GM21360 (cell line): Measurements from ENCODE around the gene SLC18A2.
"Not testable (repeated sequence)": the region's sequence is repeated elsewhere in the genome, so short reads cannot be mapped to it uniquely, and the experiment has no call there.

Experiments used
- ATAC-seq: cut with Tn5 transposase; IDR thresholded peaks from one replicate; pipeline ENCODE4 v1.9.1; 2021; ENCODE audit warnings: mild to moderate bottlenecking, moderate library complexity; ENCODE audit not compliant: unreplicated experiment

SLC18A2 gene

DNA sequence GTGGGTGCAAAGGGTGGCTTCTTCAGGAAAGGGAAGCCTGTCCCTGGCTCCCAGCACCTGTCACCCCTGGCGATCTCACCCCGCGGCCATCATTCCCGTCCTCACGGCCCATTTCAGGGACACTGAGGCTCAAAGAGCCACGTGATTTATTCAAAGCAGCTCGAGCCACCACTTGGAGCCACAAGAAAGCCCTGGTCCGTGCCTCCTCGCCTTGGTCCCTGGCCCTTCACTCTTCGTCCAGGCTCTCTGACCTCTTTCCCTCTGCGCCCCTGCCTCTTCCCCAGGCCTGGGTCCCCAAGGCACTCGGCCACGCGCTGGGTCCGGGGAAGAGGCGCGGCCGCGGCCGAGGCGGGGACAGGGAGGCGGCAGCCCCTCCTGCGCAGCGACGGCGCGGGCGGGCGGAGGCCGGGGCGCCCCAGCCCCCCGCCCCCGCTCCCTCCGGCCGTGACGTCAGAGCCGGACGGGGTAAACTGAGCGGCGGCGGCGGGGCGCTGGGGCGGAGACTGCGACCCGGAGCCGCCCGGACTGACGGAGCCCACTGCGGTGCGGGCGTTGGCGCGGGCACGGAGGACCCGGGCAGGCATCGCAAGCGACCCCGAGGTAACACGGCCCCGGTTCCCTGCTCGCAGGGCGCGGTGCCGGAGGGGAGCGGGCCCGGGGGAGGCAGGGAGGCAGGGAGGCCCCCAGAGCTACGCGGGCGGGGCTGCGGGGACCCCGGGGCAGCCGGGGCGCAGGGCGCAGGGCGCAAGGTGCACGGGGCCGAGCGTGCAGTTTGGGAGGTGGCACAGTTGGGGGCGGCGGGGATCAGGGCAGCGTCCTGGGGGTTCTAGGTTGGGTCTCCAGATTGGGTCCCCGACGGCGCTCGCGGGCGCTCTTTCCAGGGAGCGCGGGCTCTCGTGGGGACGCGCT lies at the start of gene SLC18A2:
SLC18A2 (plus strand) TSS at position 494 of the 909 bp plus-strand sequence. CDS start 580 bp downstream, outside the sequence.
- ATAC-seq = no peak

DNA sequence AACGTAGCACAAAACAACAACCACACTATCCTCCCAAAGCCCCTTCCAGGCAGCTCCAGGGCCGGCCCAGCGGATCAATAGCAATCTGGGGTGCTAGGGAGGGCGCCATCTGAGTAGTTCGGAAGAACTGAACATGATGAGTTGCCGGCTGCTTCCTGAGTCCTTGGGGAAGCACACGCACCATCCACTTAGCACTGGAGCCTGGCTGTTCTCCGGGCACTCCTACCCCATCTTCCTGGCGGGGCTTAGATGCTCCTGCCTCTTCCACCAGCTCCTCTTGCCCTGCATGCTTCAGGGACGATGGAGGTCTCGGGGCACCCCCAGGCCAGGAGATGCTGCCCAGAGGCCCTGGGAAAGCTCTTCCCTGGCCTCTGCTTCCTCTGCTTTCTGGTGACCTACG lies 43.7 kb upstream of the SLC18A2 start, which contains the start of gene KCNK18:
KCNK18 (plus strand) TSS at position 301 of the 400 bp plus-strand sequence; CDS start at position 301, 0 bp downstream.
- no peak for ATAC-seq

DNA sequence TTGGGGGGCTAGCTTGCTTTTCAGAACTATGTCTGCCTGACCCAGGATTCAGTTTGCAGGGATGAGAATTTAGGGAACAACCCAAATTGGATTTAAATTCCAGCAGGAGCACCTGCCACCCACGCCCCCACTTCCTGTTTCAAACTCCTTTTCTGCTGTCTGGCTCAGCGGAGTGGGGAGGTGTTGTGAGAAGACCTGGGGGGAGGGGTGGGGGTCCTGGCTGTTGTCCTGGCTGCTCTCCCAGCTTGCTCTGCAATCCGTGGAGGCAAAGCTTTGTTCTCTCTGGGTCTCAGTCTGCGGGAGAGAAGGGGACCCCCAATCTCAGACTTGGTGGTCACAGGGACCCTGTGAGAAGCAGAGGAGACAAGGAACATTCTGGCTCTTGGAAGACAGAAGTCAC lies 42.8 kb upstream of the SLC18A2 start:
- no peak for ATAC-seq

DNA sequence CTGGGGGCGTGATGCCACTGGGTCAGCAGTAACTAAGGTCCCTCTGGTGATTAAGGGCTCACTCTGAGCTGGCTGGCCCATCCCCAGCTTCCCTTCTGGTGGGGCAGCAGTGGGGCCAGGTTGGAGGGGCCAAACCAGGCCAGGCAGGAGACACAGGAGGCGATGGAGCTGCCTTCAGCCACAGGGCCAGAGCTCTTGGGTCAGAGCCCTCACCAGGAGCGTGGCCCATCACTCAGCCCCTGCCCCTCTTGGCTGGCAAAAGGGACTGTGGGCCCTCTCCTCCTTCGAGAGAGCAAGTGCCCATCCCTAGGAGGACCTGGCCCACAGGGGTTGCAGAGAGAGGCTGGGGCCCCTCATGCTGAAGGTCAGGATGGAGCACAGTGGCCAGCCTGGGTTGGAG lies 39.1 kb upstream of the SLC18A2 start:
- ATAC-seq = no peak

DNA sequence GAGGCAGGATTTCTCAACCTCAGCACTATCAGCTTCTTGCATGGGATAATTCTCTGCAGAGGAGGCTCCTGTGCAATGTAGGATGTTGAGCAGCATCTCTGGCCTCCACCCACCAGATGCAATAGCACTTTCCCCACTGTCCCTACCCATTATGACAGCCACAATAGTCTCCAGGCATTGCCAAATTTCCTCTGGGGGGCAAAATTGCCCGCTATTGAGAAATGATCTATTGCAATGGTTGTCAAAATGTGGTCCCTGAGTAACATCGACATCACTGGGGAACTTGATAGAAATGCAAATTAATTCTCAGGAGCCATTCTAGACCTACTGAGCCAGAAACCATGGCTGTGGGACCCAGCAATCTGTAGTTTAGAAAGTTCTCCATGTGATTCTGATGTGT lies 36.6 kb upstream of the SLC18A2 start:
- no peak for ATAC-seq

DNA sequence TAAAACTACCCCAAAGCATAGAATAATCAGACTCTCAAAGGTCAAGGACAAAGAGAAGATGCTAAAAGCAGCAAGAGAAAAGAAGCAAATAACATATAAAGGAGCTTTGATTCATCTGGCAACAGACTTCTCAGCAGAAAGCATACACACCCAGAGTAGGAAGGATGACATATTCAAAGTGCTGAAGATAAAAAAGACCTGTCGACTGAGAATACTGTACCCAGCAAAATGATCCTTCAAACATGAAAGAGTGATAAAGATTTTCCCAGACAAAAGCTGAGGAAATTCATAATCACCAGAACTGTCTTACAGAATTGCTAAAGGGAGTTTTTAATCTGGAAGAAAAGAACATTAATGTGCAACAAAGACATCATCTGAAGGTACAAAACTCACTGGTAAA lies 28.7 kb upstream of the SLC18A2 start:
- ATAC-seq = no peak

DNA sequence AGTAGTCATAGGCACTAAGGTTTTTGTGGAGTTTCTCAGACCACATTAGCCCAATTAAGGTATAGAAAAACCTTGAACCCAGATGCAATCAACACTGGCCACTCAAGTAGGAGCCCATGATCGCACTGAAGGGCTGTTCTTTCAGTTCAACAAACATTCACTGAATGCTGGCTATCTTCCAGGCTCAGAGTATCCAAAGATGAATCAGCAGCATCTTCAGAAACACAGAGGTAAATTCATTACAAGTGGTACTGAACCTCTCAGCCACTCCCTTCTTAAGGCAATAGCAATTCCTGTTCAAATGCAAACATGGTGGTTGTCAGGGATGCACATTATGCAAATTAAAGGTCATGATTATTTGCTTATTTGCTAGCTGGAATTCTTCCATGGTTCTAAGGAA lies 26.5 kb upstream of the SLC18A2 start:
- ATAC-seq = no peak

DNA sequence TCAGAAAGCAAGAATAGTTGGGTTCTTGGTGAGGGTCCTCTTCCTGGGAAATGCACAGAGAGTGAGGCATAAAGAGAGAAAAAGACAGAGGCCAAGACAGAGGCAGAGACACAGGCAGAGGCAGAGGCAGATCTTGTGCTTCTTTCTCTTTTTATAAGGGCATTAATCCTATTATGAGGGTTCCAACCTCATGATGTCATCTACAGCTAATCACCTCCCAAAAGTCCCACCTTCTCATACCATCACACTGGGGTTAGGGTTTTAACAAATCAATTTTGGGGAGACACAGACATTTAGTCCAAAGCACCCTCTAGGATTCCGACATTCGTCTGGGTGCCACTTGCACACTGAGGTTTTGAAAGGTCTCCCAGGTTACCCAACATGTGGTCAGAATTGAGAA lies 25.8 kb upstream of the SLC18A2 start:
- no peak for ATAC-seq

DNA sequence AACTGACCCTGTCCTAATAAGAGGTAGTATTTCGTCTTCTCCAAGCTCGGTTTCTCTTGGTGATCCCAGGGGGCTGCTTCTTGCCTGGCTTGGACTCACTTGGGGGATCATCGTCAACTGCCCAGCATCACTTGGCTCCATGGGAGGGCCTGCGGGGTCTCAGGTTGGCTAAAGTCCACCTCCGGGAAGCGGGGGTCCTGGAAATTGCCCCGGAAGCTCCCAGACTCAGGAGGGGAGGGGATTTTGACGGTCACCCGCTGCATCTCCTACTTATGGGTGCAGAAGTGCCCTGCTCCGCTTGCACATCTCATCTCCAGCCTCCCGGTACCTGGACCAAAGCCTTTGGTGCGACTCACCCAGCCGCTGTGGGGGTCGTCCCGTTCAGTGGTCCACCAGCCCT lies 24.9 kb upstream of the SLC18A2 start:
- ATAC-seq = no peak

DNA sequence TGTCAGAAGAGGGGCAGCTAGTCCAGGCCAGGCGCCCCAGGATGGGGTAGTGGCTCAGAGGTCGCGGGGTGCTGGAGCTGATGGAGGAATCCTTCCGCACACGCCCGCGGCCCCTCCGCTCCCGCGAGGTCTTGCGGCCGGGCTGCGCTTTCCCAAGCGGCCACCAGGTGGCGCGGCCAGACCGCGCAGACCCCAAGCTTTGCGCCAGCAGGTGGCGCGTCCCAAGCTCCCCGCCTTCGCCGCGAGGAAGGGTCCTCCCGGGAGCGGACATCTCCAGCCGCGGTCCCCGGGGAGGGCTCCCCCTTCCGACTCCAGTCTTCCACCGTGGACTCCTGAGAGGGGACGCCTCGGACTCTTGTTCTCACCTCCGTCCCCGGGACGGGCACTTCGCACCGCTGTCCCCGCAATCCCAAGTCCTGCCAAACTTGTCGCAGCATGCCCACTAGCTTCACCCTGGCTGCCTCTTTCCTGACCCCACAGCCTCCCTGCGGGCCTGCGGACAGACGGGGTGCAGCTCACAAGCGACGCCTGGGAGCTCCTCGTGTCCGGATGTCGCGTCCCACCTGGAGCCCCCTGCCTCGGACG lies 24.2 kb upstream of the SLC18A2 start:
- peak; percentile 91 for ATAC-seq

DNA sequence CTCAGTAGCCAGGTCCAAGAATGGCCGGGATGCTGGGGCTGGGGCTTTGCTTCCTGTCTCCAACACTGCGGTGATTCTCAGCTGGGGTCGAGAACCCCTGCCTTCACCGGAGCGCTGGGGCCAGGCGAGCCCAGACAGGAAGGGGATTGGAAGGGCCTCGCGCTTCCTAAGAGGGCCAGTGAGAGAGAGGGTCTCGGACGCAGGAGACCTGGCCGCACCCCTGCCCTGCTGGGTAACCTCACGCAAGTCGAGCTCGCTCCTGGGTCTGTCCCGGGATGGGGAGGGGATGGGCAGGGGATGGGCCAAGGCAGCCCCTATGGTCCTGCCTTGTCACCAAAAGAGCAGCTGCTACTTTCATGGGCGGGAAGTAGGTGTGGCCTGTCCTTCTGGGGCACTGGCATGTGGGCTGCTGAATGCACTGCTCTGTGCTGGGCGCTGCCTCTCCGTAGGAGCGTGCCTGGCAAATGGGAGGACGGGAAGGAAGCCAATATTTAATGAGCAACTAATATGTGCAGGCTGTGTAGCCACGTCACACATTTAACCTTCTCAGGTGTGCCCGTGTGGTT lies 23.6 kb upstream of the SLC18A2 start:
- ATAC-seq = peak; percentile 39

DNA sequence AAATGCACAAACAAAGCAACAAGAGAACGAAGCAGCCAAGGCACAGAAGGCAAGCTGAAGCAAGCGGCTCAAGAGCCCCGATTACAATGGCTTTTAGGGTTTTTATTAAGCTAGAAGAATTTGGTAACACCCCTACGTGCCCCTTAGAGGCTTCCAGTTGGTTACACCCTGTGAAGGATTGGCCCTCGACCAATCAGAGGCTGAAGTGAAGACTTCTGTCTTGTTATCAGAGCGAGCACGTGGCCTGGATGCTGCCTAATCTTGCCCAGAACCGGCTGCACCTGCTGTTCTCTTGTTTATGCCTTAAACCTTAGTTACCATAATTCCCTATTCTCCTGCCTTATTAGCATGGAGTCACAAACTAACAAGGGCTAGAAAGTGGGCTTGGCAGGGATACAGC lies 22.3 kb upstream of the SLC18A2 start:
- ATAC-seq = no peak

DNA sequence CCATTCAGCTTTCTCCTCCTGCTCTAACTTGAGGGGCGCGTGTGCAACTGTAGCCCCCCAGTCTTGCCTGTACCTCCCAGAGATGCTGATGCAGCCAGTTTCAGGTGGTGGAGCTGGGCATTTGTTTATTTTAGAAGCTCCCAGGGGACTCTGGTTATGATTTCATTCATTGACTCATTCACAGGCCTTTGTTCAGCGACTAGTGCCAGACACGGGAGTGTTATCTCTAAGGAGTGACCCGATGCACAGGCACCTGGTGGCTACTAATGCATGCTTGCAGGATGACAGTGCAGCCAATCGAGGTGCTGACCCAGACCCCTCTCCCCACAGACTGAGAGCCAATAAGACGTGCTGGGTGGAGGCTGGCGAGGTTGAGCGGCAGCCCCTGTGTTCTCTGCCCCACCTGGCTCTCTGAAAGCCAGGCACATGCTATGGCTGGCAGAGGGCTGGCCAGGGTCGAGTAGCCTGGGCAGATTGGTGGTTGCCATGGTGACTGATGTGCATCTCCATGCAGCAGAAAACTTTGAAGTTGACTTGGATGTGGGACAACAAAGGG lies 19.7 kb upstream of the SLC18A2 start:
- no peak for ATAC-seq

DNA sequence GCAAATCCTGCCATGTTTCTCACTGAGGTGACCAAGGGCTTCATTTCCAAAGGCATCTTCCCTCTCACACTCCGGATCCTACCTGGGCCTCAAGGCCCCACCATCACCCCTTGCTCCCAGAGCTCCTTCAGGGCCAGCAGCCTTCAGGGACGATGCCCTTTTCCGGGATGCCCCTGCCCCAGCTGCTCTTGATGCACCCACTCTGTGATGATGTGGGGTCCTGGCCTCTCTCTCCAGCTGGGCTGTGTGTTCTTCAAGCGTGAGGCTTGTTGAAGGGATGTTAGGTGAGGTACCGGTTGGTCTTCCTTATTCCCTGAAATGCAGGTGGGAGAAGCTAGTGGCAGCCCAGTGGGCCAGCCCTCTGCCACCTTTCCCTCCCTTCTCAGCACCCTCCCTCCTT lies 18.4 kb upstream of the SLC18A2 start:
- no peak for ATAC-seq

DNA sequence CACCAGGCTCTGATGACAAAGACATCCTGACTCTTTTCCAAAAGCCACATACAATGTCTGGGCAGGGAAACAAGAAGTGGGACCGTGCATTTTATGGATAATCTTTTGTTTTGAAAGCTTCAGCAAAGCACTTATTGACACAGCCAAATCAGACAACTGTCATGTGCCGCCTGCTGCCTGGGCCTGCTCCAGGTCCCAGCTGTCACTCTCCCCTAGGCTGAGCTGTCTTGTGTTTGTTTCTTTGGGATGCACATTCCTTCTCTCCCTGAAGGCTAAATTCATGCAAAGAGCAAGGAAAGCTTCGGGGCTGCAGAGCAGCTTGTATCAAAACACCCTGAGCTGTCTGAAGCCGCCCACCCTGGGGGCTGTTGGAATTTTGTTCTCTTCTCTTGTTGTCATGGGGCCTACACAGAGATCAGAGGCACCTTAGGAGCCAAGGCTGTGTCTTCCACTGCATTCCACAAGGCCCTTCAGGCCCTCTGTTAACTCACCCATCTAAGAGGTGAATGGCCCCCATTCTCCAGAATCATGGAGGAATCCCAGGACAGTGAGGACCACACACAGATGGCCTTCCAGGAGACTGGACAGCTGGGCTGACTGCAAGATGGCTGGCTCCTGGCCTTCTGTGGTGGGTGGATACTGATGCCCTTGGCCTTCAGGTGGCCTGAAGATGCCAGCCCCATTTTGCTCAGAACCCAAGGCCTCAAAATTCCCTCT lies 17.8 kb upstream of the SLC18A2 start:
- no peak for ATAC-seq

DNA sequence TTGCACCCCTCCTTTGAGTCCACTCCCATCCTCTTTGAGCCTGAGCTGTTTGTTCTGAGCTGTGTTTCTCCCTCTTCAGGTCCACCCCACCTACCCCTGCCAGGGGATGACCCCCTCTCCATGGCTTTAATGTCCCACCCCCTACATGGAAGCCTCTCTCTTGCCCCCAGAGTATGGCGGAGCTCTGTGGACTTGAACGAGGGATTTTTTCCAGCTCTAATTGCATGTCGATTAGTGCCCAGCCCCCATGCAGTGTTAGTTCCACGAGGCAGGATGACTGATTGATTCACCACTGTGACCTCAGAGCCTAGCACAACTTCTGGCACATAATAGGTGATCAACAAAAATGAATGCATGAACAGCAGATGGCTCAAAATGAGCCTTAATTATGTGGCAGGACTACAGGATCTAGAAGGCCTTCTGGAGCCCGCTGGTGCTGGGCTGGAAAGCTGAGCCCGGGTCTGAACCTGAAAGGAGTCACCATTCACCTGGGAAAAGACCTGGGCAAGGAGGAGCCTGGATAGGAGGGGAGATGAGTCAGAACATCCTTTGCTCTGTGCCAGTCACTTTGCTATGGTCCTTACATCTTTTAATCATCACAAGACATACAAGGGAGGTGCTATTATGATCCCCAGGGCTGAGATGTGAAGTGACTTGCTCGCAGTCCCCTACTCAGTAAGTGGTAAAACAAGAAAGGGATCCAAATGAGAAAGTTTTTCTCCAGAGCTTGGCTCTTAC lies 17.1 kb upstream of the SLC18A2 start:
- ATAC-seq = no peak

DNA sequence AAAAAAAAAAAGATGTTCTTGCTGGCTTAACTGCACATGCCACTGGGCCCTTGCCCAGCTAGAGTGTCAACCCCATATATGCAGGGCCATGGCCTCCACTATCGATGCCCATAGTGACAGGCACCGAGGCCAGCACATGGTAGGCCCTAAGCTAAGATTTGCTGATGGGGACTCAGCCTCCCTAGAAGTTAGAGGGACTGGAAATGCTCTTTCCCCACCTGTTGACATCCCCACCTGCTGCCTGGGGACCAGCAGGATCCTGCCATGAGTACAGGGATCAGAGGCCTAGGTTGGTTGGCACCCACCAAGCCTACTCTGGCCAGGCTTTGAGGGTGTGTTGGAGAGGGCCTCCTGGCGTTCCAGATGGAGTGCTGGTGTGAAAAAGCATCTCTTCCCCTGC lies 16.0 kb upstream of the SLC18A2 start:
- ATAC-seq = no peak

DNA sequence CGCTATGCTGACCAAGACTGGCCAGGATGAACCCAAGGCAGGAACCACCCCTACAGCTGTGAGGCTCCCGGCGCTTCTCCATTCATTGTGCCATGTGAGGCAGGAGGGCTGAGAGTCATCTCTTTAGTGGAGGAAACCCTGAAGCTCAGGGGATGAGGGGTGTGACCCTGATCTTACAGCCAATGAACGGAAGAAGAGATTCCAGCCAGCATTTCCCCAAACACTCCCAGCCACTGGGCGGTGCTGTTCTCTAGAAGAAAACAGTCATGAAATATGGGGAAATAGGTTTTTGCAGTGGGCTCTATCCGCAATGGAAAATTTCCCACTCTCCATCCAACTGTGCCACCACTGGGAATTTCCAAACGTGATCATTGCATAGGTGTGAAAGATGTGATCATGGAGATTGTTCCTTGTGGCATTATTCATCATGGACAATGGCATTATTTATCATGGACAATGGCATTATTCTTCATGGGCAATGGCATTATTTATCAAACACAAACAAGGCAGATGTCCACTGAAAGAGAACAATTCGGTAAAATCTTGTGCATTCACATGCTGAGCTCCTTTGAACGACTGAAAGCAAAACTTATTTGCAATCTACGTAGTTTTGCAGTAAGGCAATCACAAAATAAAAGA lies 14.0 kb upstream of the SLC18A2 start:
- ATAC-seq = no peak

DNA sequence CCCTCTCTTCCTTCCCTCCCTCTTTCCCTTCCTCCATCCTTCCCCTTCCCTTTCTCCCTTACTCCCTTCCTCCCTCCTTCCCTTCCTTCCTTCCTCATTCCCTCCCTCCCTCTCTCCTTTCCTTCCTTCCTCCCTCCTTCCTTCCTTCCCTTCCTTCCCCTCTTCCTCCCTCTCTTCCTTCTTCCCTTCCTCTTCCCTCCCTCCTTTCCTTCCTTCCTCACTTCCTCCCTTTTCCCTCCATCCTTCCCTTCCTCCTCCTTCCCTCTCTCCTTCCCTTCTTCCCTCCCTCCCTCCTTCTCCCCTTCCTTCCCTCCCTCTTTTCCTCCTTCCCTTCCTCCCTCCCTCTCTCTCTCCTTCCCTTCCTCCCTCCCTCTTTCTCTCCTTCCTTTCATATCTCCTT lies 12.7 kb upstream of the SLC18A2 start:
- no peak for ATAC-seq

DNA sequence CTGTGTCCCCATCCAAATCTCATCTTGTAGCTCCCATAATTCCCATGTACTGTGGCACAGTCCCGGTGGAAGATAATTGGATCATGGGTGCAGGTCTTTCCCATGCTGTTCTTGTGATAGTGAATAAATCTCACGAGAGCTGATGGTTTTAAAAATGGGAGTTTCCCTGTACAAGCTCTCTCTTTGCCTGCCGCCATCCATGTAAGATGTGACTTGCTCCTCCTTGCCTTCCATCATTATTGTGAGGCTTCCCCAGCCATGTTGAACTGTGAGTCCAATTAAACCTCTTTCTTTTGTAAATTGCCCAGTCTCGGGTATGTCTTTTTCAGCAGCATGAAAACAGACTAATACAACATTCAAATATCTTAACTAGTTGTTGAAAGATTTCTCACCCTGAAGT lies 10.8 kb upstream of the SLC18A2 start:
- ATAC-seq = not testable (repeated sequence)
